Transverse colon (tissue), 4 donors: ENCODE results near the gene GPR39.

ENCODE experiments used
- POLR2AphosphoS5 ChIP-seq, 3 donors: sonication (generic); formaldehyde crosslinking; IDR thresholded peaks; one replicate each; pipeline ENCODE4 v1.6.1; 2016; ENCODE audit warnings: antibody characterized with exemption in 3 of 3
- TF ChIP-seq, protein P1 (sequence below), 5 experiments: fragments of 200-600 bp in 3 of 5; fragments of 450-650 bp in 2 of 5; sonication (generic) in 3 of 5; IDR thresholded peaks; 1 replicate in 2 of 5; 2 replicates in 3 of 5; pipeline ENCODE4 v1.5.1; 2016 to 2017; ENCODE audit warnings: antibody characterized with exemption in 5 of 5, inconsistent platforms in 3 of 5, mild to moderate bottlenecking in 2 of 5, moderate library complexity in 1 of 5

- no peak for TF ChIP-seq POLR2AphosphoS5 (IDR thresholded peaks at IDR 0.05)
- TF ChIP-seq, protein P1, sequence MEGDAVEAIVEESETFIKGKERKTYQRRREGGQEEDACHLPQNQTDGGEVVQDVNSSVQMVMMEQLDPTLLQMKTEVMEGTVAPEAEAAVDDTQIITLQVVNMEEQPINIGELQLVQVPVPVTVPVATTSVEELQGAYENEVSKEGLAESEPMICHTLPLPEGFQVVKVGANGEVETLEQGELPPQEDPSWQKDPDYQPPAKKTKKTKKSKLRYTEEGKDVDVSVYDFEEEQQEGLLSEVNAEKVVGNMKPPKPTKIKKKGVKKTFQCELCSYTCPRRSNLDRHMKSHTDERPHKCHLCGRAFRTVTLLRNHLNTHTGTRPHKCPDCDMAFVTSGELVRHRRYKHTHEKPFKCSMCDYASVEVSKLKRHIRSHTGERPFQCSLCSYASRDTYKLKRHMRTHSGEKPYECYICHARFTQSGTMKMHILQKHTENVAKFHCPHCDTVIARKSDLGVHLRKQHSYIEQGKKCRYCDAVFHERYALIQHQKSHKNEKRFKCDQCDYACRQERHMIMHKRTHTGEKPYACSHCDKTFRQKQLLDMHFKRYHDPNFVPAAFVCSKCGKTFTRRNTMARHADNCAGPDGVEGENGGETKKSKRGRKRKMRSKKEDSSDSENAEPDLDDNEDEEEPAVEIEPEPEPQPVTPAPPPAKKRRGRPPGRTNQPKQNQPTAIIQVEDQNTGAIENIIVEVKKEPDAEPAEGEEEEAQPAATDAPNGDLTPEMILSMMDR (IDR thresholded peaks at IDR 0.05), result no peak
These were observed 206.7 kb downstream of the GPR39 start for GRCh38 chr2:132623096-132623839.
